ENCODE measurements around the gene HDAC4. TPM values are rescaled to one million over a fixed set of nuclear protein-coding genes. Genes with fewer than 3 reads are reported as not detected.

Gene HDAC4
- total and polyA plus RNA-seq, 2 of the 4 experiments (the other 2 are of a cell fraction), result 4.1 to 7.2 TPM

DNA sequence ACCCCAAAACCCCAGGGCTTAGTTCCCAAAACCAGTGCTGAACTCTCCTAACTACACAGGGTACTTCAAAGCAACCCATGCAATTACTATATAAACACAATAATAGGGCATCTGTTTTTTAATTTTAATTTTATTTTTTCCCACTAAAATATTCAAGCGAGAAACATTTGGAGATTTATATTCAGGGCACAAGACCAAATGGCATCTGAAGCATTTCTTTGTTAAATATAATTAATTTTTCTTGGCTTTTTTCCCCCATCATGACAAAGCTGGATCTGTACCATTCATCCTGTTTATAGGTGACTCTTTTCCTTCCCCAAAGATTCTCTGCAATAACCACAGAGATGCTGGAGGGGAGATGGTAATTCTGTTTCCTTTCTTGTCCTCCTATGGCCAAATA, 18.1 kb upstream of the HDAC4 start:
- no peak overlapping the region for H2BK120ac ChIP-seq (ENCODE audit: low read depth, low read length)
- no peak overlapping the region for H4K91ac ChIP-seq (ENCODE audit: insufficient read depth, low read depth, low read length)
- H3K9me1 ChIP-seq (ENCODE audit: insufficient read depth, low read length), result no peaks in the 10 kb centered on the region
- no CpG with 5 or more reads among the region's 1 CpG for WGBS, 2 experiments (ENCODE audit: extremely low coverage in 2 of 2, insufficient read length in 1 of 2)
- no peak for ATAC-seq (ENCODE audit: low read depth)
- no peaks in the 10 kb centered on the region for H3K4me1 ChIP-seq (ENCODE audit: control insufficient read depth, insufficient read depth, low read length)
- no peaks in the 10 kb centered on the region for H3K36me3 ChIP-seq (ENCODE audit: control insufficient read depth, insufficient read depth, low read length)
- no peaks in the 10 kb centered on the region for H3K9me3 ChIP-seq (ENCODE audit: control insufficient read depth, insufficient read depth, low read length)
- H2AK5ac ChIP-seq (ENCODE audit: low read depth, low read length), result no peak overlapping the region
- POLR2A ChIA-PET (ENCODE audit: unreplicated experiment), result no interaction called here
- no peak overlapping the region for H3K18ac ChIP-seq (ENCODE audit: low read depth, low read length)
- intact Hi-C loops (cut with micrococcal nuclease), result no loop called here
- no peak overlapping the region for H2AFZ ChIP-seq (replicated peaks; ENCODE audit: low read length, poor library complexity)
- no TSS peak for BruUV-seq (replicated peaks)
- no peak overlapping the region for H3K4ac ChIP-seq (ENCODE audit: low read depth, low read length)
- dilution Hi-C loops (cut with HindIII; ENCODE audit: low sequenced_read_pairs, unreplicated experiment), result no loop called here
- CTCF ChIA-PET, result interaction anchor here (1.1 kb wide), 1 partner anchor 25 kb away, joined by 5 read pairs; no protein-coding TSS in a partner anchor
- H4K5ac ChIP-seq (ENCODE audit: low read depth, low read length), result no peak overlapping the region
- no peak overlapping the region for H2AK9ac ChIP-seq (replicated peaks; ENCODE audit: low read depth, low read length, poor library complexity)
- no peak for DNase-seq
- no peak overlapping the region for H4K8ac ChIP-seq (ENCODE audit: low read depth in 2 of 2, low read length in 2 of 2)
- H2BK5ac ChIP-seq (ENCODE audit: low read depth, low read length, poor library complexity, severe bottlenecking), result no peak overlapping the region
- TF ChIP-seq, protein P1, sequence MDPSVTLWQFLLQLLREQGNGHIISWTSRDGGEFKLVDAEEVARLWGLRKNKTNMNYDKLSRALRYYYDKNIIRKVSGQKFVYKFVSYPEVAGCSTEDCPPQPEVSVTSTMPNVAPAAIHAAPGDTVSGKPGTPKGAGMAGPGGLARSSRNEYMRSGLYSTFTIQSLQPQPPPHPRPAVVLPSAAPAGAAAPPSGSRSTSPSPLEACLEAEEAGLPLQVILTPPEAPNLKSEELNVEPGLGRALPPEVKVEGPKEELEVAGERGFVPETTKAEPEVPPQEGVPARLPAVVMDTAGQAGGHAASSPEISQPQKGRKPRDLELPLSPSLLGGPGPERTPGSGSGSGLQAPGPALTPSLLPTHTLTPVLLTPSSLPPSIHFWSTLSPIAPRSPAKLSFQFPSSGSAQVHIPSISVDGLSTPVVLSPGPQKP (IDR thresholded peaks at IDR 0.05; ENCODE audit: borderline replicate concordance, low read depth, low read length), result no peak
- TF ChIP-seq CEBPB (IDR thresholded peaks at IDR 0.05; ENCODE audit: low read depth, low read length) (no peak), SMC3 (IDR thresholded peaks at IDR 0.05; ENCODE audit: low read depth, low read length) (no peak), BHLHE40 (IDR thresholded peaks at IDR 0.05; ENCODE audit: low read depth, low read length) (no peak), NFE2L2 (IDR thresholded peaks at IDR 0.05; ENCODE audit: low read depth, low read length) (no peak), FOS (IDR thresholded peaks at IDR 0.05; ENCODE audit: low read depth, low read length) (no peak), MAFK (IDR thresholded peaks at IDR 0.05; ENCODE audit: low read depth, low read length) (no peak), RAD21 (IDR thresholded peaks at IDR 0.05; ENCODE audit: low read length) (no peak), RFX5 (IDR thresholded peaks at IDR 0.05; ENCODE audit: low read depth, low read length) (no peak), CHD1 (IDR thresholded peaks at IDR 0.05; ENCODE audit: low read depth, low read length) (no peak), MAZ (IDR thresholded peaks at IDR 0.05; ENCODE audit: borderline replicate concordance, low read depth, low read length) (no peak), POLR2A (IDR thresholded peaks at IDR 0.05; ENCODE audit: low read depth, low read length) (no peak), RCOR1 (IDR thresholded peaks at IDR 0.05; ENCODE audit: insufficient replicate concordance, low read length) (no peak), MXI1 (IDR thresholded peaks at IDR 0.05; ENCODE audit: borderline replicate concordance, low read depth, low read length) (no peak)
- TF ChIP-seq, protein P2, sequence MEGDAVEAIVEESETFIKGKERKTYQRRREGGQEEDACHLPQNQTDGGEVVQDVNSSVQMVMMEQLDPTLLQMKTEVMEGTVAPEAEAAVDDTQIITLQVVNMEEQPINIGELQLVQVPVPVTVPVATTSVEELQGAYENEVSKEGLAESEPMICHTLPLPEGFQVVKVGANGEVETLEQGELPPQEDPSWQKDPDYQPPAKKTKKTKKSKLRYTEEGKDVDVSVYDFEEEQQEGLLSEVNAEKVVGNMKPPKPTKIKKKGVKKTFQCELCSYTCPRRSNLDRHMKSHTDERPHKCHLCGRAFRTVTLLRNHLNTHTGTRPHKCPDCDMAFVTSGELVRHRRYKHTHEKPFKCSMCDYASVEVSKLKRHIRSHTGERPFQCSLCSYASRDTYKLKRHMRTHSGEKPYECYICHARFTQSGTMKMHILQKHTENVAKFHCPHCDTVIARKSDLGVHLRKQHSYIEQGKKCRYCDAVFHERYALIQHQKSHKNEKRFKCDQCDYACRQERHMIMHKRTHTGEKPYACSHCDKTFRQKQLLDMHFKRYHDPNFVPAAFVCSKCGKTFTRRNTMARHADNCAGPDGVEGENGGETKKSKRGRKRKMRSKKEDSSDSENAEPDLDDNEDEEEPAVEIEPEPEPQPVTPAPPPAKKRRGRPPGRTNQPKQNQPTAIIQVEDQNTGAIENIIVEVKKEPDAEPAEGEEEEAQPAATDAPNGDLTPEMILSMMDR (conservative IDR thresholded peaks at IDR 0.05; ENCODE audit: low read depth, low read length), result no peak
- TF ChIP-seq, protein P3, sequence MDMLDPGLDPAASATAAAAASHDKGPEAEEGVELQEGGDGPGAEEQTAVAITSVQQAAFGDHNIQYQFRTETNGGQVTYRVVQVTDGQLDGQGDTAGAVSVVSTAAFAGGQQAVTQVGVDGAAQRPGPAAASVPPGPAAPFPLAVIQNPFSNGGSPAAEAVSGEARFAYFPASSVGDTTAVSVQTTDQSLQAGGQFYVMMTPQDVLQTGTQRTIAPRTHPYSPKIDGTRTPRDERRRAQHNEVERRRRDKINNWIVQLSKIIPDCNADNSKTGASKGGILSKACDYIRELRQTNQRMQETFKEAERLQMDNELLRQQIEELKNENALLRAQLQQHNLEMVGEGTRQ (IDR thresholded peaks at IDR 0.05; ENCODE audit: low read depth, low read length), result no peak
- H3K14ac ChIP-seq (replicated peaks; ENCODE audit: low read depth, low read length), result no peak overlapping the region
- no peaks in the 10 kb centered on the region for H4K20me1 ChIP-seq (ENCODE audit: insufficient read depth, low read length)
- H3K23ac ChIP-seq (ENCODE audit: low read depth, low read length), result no peak overlapping the region
- H3K9ac ChIP-seq (ENCODE audit: low read depth, low read length), result no peak overlapping the region
- no peak overlapping the region for H2BK15ac ChIP-seq (ENCODE audit: low read depth, low read length)
- H3K27ac ChIP-seq (ENCODE audit: insufficient read depth, low read length), result no peak overlapping the region
- H2BK20ac ChIP-seq (ENCODE audit: low read depth, low read length), result no peak overlapping the region
- H3K79me1 ChIP-seq (ENCODE audit: low read depth in 1 of 2, low read length in 2 of 2), result no peaks in the 10 kb centered on the region
- in situ Hi-C loops (cut with MboI; ENCODE audit: low sequenced_read_pairs), result no loop called here
- H3K4me3 ChIP-seq (ENCODE audit: insufficient read depth, low read depth, low read length), result no peak overlapping the region
- H3K27me3 ChIP-seq (ENCODE audit: control insufficient read depth, insufficient read depth, low read length), result peaks cover 7% of the 10 kb centered on the region; the same call in 1 of the 2 replicates
- H3K4me2 ChIP-seq (ENCODE audit: low read depth, low read length), result no peak overlapping the region
- H3K56ac ChIP-seq (ENCODE audit: extremely low read depth, insufficient read depth, low read length), result no peak overlapping the region

Measured in IMR-90 (cell line).